ENCODE data around the gene KLHL33. TPM values are rescaled to one million over a fixed set of nuclear protein-coding genes. Genes with fewer than 3 reads are reported as not detected.

KLHL33 gene
- total RNA-seq, 5 donors from 2014 or later (not counting 1 experiment from before 2014, with no cell fraction given) = 0.07 to 0.65 (median 0.22) TPM

GRCh38 chr14:20412876-20413743 lies 22.9 kb downstream of the KLHL33 start, which contains the start of gene TEP1:
TSS of gene TEP1 (minus strand) at chr14:20413501. CDS start at chr14:20408439, 5,062 bp downstream.
- ATAC-seq (replicated peaks in 1 of 4) (peak; percentile 74 to 92 (median 88)), DNase-seq (peak; percentile 30 to 80 (median 56))
- H3K27me3 ChIP-seq (replicated peaks in 1 of 2; ENCODE audit: control insufficient read depth in 2 of 2, extremely low read depth in 1 of 2, insufficient read depth in 2 of 2, low read length in 1 of 2) = no peaks in the 10 kb centered on the region
- H3K4me3 ChIP-seq (ENCODE audit: control insufficient read depth in 1 of 2, extremely low read depth in 1 of 2, low read length in 1 of 2) = peak within 1 kb of the TSS; percentile 85 to 97
- Mint-ChIP-seq H3K4me3 (peak within 1 kb of the TSS; percentile 90 to 97 (median 95)), H3K27me3 (no peaks in the 10 kb centered on the region), H3K36me3 (peaks cover 2% of the 10 kb centered on the region), H3K9me3 (no peaks in the 10 kb centered on the region), H3K4me1 (peaks cover 43 to 50% (median 49%) of the 10 kb centered on the region in 3 donors), H3K27ac (peak within 1 kb of the TSS; percentile 97 to 98)
- H3K9me3 ChIP-seq = no peaks in the 10 kb centered on the region
- ChIA-PET CTCF (interaction anchor here (0.6 to 2.8 kb wide), 7 partner anchors 48 to 195 kb away, joined by 3 to 18 read pairs (median 3); partner anchors contain the start of gene PIP4P1 (in 1 of the 2)), POLR2A (interaction anchor here (0.6 to 1.5 kb wide), 2 partner anchors 40 to 42 kb away, joined by 4 to 5 read pairs; partner anchors contain the start of genes APEX1 (in 1 of the 2) and OSGEP (in 1 of the 2))
- H3K4me1 ChIP-seq (ENCODE audit: control insufficient read depth in 1 of 2, extremely low read depth in 1 of 2, insufficient read depth in 2 of 2, low read length in 2 of 2) = peaks cover 15 to 20% of the 10 kb centered on the region in 2 experiments
- WGBS (ENCODE audit: insufficient coverage) = under 1% methylated on average over 30 of the region's 43 CpGs
- peaks cover 0 to 5% of the 10 kb centered on the region in 2 donors for H3K36me3 ChIP-seq (ENCODE audit: control insufficient read depth in 2 of 2, extremely low read depth in 1 of 2, insufficient read depth in 1 of 2, low read length in 1 of 2)
- H3K27ac ChIP-seq (ENCODE audit: low read length) = peak within 1 kb of the TSS; percentile 88

- Histone ChIP-seq H3K27ac (ENCODE audit: low read length) (peak overlapping the region; percentile 88), H3K27me3 (replicated peaks in 1 of 2; ENCODE audit: control insufficient read depth in 2 of 2, extremely low read depth in 1 of 2, insufficient read depth in 2 of 2, low read length in 1 of 2) (no peaks in the 10 kb centered on the region), H3K9me3 (no peaks in the 10 kb centered on the region), H3K4me1 (ENCODE audit: control insufficient read depth in 1 of 2, extremely low read depth in 1 of 2, insufficient read depth in 2 of 2, low read length in 2 of 2) (peaks cover 15 to 20% of the 10 kb centered on the region in 2 experiments), H3K36me3 (ENCODE audit: control insufficient read depth in 2 of 2, extremely low read depth in 1 of 2, insufficient read depth in 1 of 2, low read length in 1 of 2) (peaks cover 0 to 12% of the 10 kb centered on the region in 2 donors), H3K4me3 (ENCODE audit: control insufficient read depth in 1 of 2, extremely low read depth in 1 of 2, low read length in 1 of 2) (peak overlapping the region; percentile 85 to 97)
- H3K4me3 Mint-ChIP-seq = peak overlapping the region; percentile 90 to 97 (median 95)
- ChIA-PET POLR2A (interaction anchor here (0.6 to 1.5 kb wide), 2 partner anchors 40 to 43 kb away, joined by 4 to 5 read pairs; partner anchors contain the start of genes APEX1 (in 1 of the 2) and OSGEP (in 1 of the 2)), CTCF (interaction anchor here (0.7 to 1.5 kb wide), 2 partner anchors 56 to 85 kb away, joined by 3 read pairs; no protein-coding TSS in a partner anchor)
- no peaks in the 10 kb centered on the region for H3K27me3 Mint-ChIP-seq
- H3K9me3 Mint-ChIP-seq = no peaks in the 10 kb centered on the region
- peaks cover 8% of the 10 kb centered on the region for H3K36me3 Mint-ChIP-seq
- WGBS (ENCODE audit: insufficient coverage) = 9% methylated on average over 2 of the region's 7 CpGs
- DNase-seq (peak in 2 of 35 experiments; percentile 4 to 61), ATAC-seq (replicated peaks in 1 of 4) (peak; percentile 8 to 62 (median 10))
- H3K4me1 Mint-ChIP-seq = peaks cover 47 to 53% (median 49%) of the 10 kb centered on the region in 3 donors
- peak overlapping the region; percentile 97 to 98 for H3K27ac Mint-ChIP-seq
Measured at GRCh38 chr14:20412411-20412810, 23.6 kb downstream of the KLHL33 start.

- WGBS (ENCODE audit: insufficient coverage) = 100% methylated on average over 2 of the region's 2 CpGs
- no peak overlapping the region for H3K4me3 ChIP-seq (ENCODE audit: control insufficient read depth in 1 of 2, extremely low read depth in 1 of 2, low read length in 1 of 2)
- no peak for DNase-seq
- peaks cover 10 to 17% of the 10 kb centered on the region in 2 experiments for H3K4me1 ChIP-seq (ENCODE audit: control insufficient read depth in 1 of 2, extremely low read depth in 1 of 2, insufficient read depth in 2 of 2, low read length in 2 of 2)
- ATAC-seq (replicated peaks in 1 of 4) = no peak
- Mint-ChIP-seq H3K4me1 (peaks cover 56 to 59% (median 57%) of the 10 kb centered on the region in 3 donors), H3K27me3 (no peaks in the 10 kb centered on the region), H3K27ac (peak overlapping the region; percentile 24 to 71), H3K36me3 (peaks cover 34% of the 10 kb centered on the region), H3K9me3 (no peaks in the 10 kb centered on the region), H3K4me3 (no peak overlapping the region)
- H3K36me3 ChIP-seq (ENCODE audit: control insufficient read depth in 2 of 2, extremely low read depth in 1 of 2, insufficient read depth in 1 of 2, low read length in 1 of 2) = peaks cover 4 to 40% of the 10 kb centered on the region in 2 donors
- no peak overlapping the region for H3K27ac ChIP-seq (ENCODE audit: low read length)
- H3K27me3 ChIP-seq (replicated peaks in 1 of 2; ENCODE audit: control insufficient read depth in 2 of 2, extremely low read depth in 1 of 2, insufficient read depth in 2 of 2, low read length in 1 of 2) = no peaks in the 10 kb centered on the region
- CTCF ChIA-PET = interaction anchor here in 1 of 2 donors (0.6 to 0.7 kb wide), 2 partner anchors 420 to 1740 kb away, joined by 3 to 8 read pairs; no protein-coding TSS in a partner anchor
- H3K9me3 ChIP-seq = no peaks in the 10 kb centered on the region
- POLR2A ChIA-PET = no interaction called here
Measured at GRCh38 chr14:20409226-20409625, 26.7 kb downstream of the KLHL33 start.

- no peak overlapping the region for H3K4me3 ChIP-seq (ENCODE audit: control insufficient read depth in 1 of 2, extremely low read depth in 1 of 2, low read length in 1 of 2)
- H3K4me1 ChIP-seq (ENCODE audit: control insufficient read depth in 1 of 2, extremely low read depth in 1 of 2, insufficient read depth in 2 of 2, low read length in 2 of 2) = peaks cover 0 to 7% of the 10 kb centered on the region in 2 experiments
- peaks cover 21 to 85% of the 10 kb centered on the region in 2 donors for H3K36me3 ChIP-seq (ENCODE audit: control insufficient read depth in 2 of 2, extremely low read depth in 1 of 2, insufficient read depth in 1 of 2, low read length in 1 of 2)
- H3K4me1 Mint-ChIP-seq = peaks cover 17 to 45% (median 42%) of the 10 kb centered on the region in 3 donors
- H3K4me3 Mint-ChIP-seq = no peak overlapping the region
- DNase-seq (no peak), ATAC-seq (replicated peaks in 1 of 4) (no peak)
- H3K9me3 ChIP-seq = no peaks in the 10 kb centered on the region
- H3K27me3 Mint-ChIP-seq = no peaks in the 10 kb centered on the region
- H3K27ac ChIP-seq (ENCODE audit: low read length) = no peak overlapping the region
- no peaks in the 10 kb centered on the region for H3K27me3 ChIP-seq (replicated peaks in 1 of 2; ENCODE audit: control insufficient read depth in 2 of 2, extremely low read depth in 1 of 2, insufficient read depth in 2 of 2, low read length in 1 of 2)
- WGBS (ENCODE audit: insufficient coverage) = 81% methylated on average over 4 of the region's 11 CpGs
- no peaks in the 10 kb centered on the region for H3K9me3 Mint-ChIP-seq
- no peak overlapping the region for H3K27ac Mint-ChIP-seq
- peaks cover 68% of the 10 kb centered on the region for H3K36me3 Mint-ChIP-seq
- CTCF ChIA-PET = no interaction called here
- POLR2A ChIA-PET = interaction anchor here in 1 of 2 donors (0.6 to 0.7 kb wide), 2 partner anchors 176 to 695 kb away, joined by 5 to 6 read pairs; no protein-coding TSS in a partner anchor
Measured at GRCh38 chr14:20403521-20403920, 32.4 kb downstream of the KLHL33 start.

GRCh38 chr14:20400965-20401593 lies 34.9 kb downstream of the KLHL33 start:
- H3K4me1 ChIP-seq (ENCODE audit: control insufficient read depth in 1 of 2, extremely low read depth in 1 of 2, insufficient read depth in 2 of 2, low read length in 2 of 2) = peaks cover 0 to 5% of the 10 kb centered on the region in 2 experiments
- WGBS (ENCODE audit: insufficient coverage) = no CpG with 5 or more reads among the region's 10 CpGs
- Mint-ChIP-seq H3K9me3 (no peaks in the 10 kb centered on the region), H3K4me3 (peak overlapping the region in 2 of 3 donors; percentile 37 to 64), H3K27ac (peak overlapping the region; percentile 73 to 85), H3K27me3 (no peaks in the 10 kb centered on the region), H3K4me1 (peaks cover 11 to 26% (median 23%) of the 10 kb centered on the region in 3 donors), H3K36me3 (peaks cover 62% of the 10 kb centered on the region)
- peaks cover 26 to 79% of the 10 kb centered on the region in 2 donors for H3K36me3 ChIP-seq (ENCODE audit: control insufficient read depth in 2 of 2, extremely low read depth in 1 of 2, insufficient read depth in 1 of 2, low read length in 1 of 2)
- ATAC-seq (replicated peaks in 1 of 4) (peak in 3 of 4 experiments; percentile 86 to 97 (median 92)), DNase-seq (no peak)
- no peaks in the 10 kb centered on the region for H3K27me3 ChIP-seq (replicated peaks in 1 of 2; ENCODE audit: control insufficient read depth in 2 of 2, extremely low read depth in 1 of 2, insufficient read depth in 2 of 2, low read length in 1 of 2)
- H3K27ac ChIP-seq (ENCODE audit: low read length) = no peak overlapping the region
- H3K9me3 ChIP-seq = no peaks in the 10 kb centered on the region
- H3K4me3 ChIP-seq (ENCODE audit: control insufficient read depth in 1 of 2, extremely low read depth in 1 of 2, low read length in 1 of 2) = no peak overlapping the region
- POLR2A ChIA-PET = no interaction called here
- CTCF ChIA-PET = interaction anchor here (0.5 to 1.5 kb wide), 5 partner anchors 9 to 122 kb away, joined by 3 to 8 read pairs (median 4); no protein-coding TSS in a partner anchor

All from T-cell (primary cell).